SK-N-SH treated with all-trans-retinoic acid at 6 μM for 48 hours (cell line): Measurements from ENCODE around the gene OGFOD3.

ENCODE experiments used
- ATAC-seq: fragments of 200-7000 bp; cut with Tn5 transposase; 3 replicates; pipeline ENCODE4 v1.9.1; 2020; ENCODE audit warnings: mild to moderate bottlenecking, moderate library complexity
- ESRRG ChIP-seq: fragments of 250-450 bp; sonication (Bioruptor Pico); IDR thresholded peaks from 2 replicates; pipeline ENCODE4 v1.6.1; 2021; ENCODE audit warnings: mild to moderate bottlenecking
- GLIS3 ChIP-seq: fragments of 250-450 bp; sonication (Bioruptor Pico); IDR thresholded peaks from 2 replicates; pipeline ENCODE4 v1.5.0; 2020; ENCODE audit warnings: mild to moderate bottlenecking, moderate library complexity
- ISL1 ChIP-seq: fragments of 250-450 bp; sonication (Bioruptor Pico); IDR thresholded peaks from 2 replicates; pipeline ENCODE4 v2.1.2; 2022; ENCODE audit warnings: mild to moderate bottlenecking, moderate library complexity
- OSR1 ChIP-seq: fragments of 250-450 bp; sonication (Bioruptor Pico); IDR thresholded peaks from 2 replicates; pipeline ENCODE4 v1.8.0; 2022; ENCODE audit warnings: moderate library complexity, mild to moderate bottlenecking, inconsistent platforms
- PATZ1 ChIP-seq: fragments of 250-450 bp; sonication (Bioruptor Pico); IDR thresholded peaks from 2 replicates; pipeline ENCODE4 v1.8.0; 2020; ENCODE audit warnings: mild to moderate bottlenecking, moderate library complexity, borderline replicate concordance
- PPARA ChIP-seq: fragments of 250-450 bp; sonication (Bioruptor Pico); IDR thresholded peaks from 2 replicates; pipeline ENCODE4 v1.5.0; 2020; ENCODE audit warnings: mild to moderate bottlenecking, borderline replicate concordance
- RARB ChIP-seq: fragments of 250-450 bp; sonication (Bioruptor Pico); IDR thresholded peaks from 2 replicates; pipeline ENCODE4 v1.8.0; 2021; ENCODE audit warnings: mild to moderate bottlenecking, moderate library complexity
- TSHZ2 ChIP-seq: fragments of 250-450 bp; sonication (Bioruptor Pico); IDR thresholded peaks from 2 replicates; pipeline ENCODE4 v1.5.0; 2020; ENCODE audit warnings: mild to moderate bottlenecking, moderate library complexity
- ZC3H10 ChIP-seq: fragments of 250-450 bp; sonication (Bioruptor Pico); IDR thresholded peaks from 2 replicates; pipeline ENCODE4 v1.5.1; 2021; ENCODE audit warnings: mild to moderate bottlenecking, moderate library complexity
- ZFP3 ChIP-seq: fragments of 250-450 bp; sonication (Bioruptor Pico); IDR thresholded peaks from 2 replicates; pipeline ENCODE4 v1.5.0; 2020; ENCODE audit warnings: mild to moderate bottlenecking, moderate library complexity
- ZFP30 ChIP-seq: fragments of 450-650 bp; formaldehyde crosslinking; IDR thresholded peaks from 2 replicates; pipeline ENCODE4 v1.5.0; 2022; ENCODE audit warnings: mild to moderate bottlenecking, moderate library complexity
- ZNF565 ChIP-seq: fragments of 450-650 bp; formaldehyde crosslinking; conservative IDR thresholded peaks from 2 replicates; pipeline ENCODE4 v1.5.0; 2020; ENCODE audit warnings: low read depth, mild to moderate bottlenecking, moderate library complexity
- ZNF70 ChIP-seq: fragments of 450-650 bp; formaldehyde crosslinking; IDR thresholded peaks from 2 replicates; pipeline ENCODE4 v1.5.0; 2020; ENCODE audit warnings: mild to moderate bottlenecking, moderate library complexity
- TF ChIP-seq, protein P1 (sequence below): fragments of 250-450 bp; sonication (Bioruptor Pico); IDR thresholded peaks from 2 replicates; pipeline ENCODE4 v1.5.1; 2020; ENCODE audit warnings: low read depth, mild to moderate bottlenecking, moderate library complexity
- TF ChIP-seq, protein P2 (sequence below): fragments of 250-450 bp; sonication (Bioruptor Pico); IDR thresholded peaks from 2 replicates; pipeline ENCODE4 v1.5.1; 2021; ENCODE audit warnings: mild to moderate bottlenecking, moderate library complexity

Gene OGFOD3

GRCh38 chr17:82458179-82458884 lies 39.9 kb upstream of the OGFOD3 start, which contains the start of gene NARF (continued):
- TF ChIP-seq, protein P1, sequence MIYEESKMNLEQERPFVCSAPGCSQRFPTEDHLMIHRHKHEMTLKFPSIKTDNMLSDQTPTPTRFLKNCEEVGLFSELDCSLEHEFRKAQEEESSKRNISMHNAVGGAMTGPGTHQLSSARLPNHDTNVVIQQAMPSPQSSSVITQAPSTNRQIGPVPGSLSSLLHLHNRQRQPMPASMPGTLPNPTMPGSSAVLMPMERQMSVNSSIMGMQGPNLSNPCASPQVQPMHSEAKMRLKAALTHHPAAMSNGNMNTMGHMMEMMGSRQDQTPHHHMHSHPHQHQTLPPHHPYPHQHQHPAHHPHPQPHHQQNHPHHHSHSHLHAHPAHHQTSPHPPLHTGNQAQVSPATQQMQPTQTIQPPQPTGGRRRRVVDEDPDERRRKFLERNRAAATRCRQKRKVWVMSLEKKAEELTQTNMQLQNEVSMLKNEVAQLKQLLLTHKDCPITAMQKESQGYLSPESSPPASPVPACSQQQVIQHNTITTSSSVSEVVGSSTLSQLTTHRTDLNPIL (CRISPR knock-in tag) = no peak
- TF ChIP-seq ZC3H10 (CRISPR knock-in tag) (no peak), TSHZ2 (CRISPR knock-in tag) (peak; percentile 30; the same call in 1 of the 2 replicates), OSR1 (no peak), ZFP3 (CRISPR knock-in tag) (peak; percentile 80), ZFP30 (no peak), ZNF565 (CRISPR knock-in tag) (no peak), ZNF70 (CRISPR knock-in tag) (no peak; the same call in 1 of the 2 replicates)
- TF ChIP-seq, protein P2, sequence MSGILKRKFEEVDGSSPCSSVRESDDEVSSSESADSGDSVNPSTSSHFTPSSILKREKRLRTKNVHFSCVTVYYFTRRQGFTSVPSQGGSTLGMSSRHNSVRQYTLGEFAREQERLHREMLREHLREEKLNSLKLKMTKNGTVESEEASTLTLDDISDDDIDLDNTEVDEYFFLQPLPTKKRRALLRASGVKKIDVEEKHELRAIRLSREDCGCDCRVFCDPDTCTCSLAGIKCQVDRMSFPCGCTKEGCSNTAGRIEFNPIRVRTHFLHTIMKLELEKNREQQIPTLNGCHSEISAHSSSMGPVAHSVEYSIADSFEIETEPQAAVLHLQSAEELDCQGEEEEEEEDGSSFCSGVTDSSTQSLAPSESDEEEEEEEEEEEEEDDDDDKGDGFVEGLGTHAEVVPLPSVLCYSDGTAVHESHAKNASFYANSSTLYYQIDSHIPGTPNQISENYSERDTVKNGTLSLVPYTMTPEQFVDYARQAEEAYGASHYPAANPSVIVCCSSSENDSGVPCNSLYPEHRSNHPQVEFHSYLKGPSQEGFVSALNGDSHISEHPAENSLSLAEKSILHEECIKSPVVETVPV = no peak

GRCh38 chr17:82457929-82458178 lies 39.5 kb upstream of the OGFOD3 start:
- ATAC-seq = no peak

More at GRCh38 chr17:82457929-82458178, 39.5 kb upstream of the OGFOD3 start:
- TF ChIP-seq TSHZ2 (CRISPR knock-in tag) (no peak), PATZ1 (no peak), RARB (CRISPR knock-in tag) (no peak), ISL1 (CRISPR knock-in tag) (no peak), ZNF70 (CRISPR knock-in tag) (no peak), OSR1 (no peak), GLIS3 (CRISPR knock-in tag) (no peak), ESRRG (CRISPR knock-in tag) (no peak), ZFP3 (CRISPR knock-in tag) (no peak), ZFP30 (no peak), ZC3H10 (CRISPR knock-in tag) (no peak), PPARA (CRISPR knock-in tag) (no peak)
- TF ChIP-seq, protein P2 = no peak
